ENCODE data around the gene CHST11.
"Not testable (repeated sequence)": the region's sequence is repeated elsewhere in the genome, so short reads cannot be mapped to it uniquely, and the experiment has no call there.

The CHST11 gene

GRCh38 chr12:104729610-104730446 is 273.1 kb downstream of the CHST11 start:
- DNase-seq (ENCODE audit: extremely low read depth in 1 of 2, low read depth in 1 of 2) = no peak

GRCh38 chr12:104730763-104731162 is 274.0 kb downstream of the CHST11 start:
- no peak for DNase-seq (ENCODE audit: extremely low read depth in 1 of 2, low read depth in 1 of 2)

GRCh38 chr12:104733717-104734175 is 277.0 kb downstream of the CHST11 start:
- DNase-seq (ENCODE audit: extremely low read depth in 1 of 2, low read depth in 1 of 2) = no peak

GRCh38 chr12:104734541-104735095 is 277.9 kb downstream of the CHST11 start:
- no peak for DNase-seq (ENCODE audit: extremely low read depth in 1 of 2, low read depth in 1 of 2)

DNA sequence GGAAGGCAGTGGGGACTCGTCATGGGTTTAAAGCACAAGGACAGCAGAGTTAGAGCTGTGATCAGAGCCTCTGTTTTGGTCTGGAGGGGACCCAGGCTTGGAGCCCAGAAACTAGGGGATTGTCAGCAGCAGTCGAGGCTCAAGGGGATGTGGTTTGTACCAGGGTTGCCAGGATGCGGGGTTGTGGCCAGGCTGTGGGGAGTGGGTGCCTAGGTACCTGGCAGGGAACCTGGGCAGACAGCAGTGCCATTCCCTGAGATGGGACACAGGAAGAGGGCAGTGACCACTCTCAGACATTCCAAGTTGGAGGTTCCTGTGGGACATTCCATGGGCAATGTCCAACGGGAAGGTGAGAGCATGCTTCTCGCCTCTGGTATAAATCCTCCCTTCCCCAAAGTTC is 279.1 kb downstream of the CHST11 start:
- no peak for DNase-seq (ENCODE audit: extremely low read depth in 1 of 2, low read depth in 1 of 2)

DNA sequence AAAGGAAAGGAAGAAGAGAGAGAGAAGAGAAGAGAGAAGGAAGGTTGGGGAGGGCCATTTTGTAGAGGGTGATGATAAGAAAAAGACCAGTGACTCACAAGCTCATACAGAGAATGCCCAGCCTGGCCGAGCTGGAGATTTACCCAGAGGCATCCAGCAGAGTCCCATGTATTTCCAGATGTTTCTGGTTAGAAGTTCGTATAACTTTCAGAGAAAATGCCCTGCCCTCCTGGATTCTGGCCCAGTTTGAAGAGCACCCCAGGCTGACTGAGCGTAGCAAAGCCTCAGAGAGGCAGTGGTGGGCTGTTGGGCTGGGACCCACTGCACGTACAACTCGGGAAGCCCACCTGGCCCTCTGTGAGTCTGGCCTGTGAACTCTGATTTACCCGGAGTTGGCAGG is 279.6 kb downstream of the CHST11 start:
- DNase-seq (ENCODE audit: extremely low read depth in 1 of 2, low read depth in 1 of 2) = no peak

DNA sequence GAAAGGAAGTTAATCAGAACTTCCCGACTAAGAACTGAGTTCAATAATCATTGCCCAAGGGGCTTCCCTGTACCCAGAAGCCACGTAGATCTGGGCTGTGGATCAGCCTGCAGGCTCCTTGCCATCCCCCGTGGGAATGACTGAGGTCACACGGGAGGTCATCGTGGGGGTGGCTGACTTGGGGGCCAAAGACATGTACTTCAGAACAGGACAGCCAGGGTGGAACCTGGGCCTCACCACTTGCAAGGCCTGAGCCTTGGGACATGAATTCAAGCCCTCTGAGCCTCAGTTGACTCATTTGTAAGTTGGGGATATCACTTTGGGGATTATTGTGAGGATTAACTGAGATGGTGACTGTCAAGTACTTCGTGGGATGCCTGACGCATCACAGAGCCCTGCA is 280.4 kb downstream of the CHST11 start:
- no peak for DNase-seq (ENCODE audit: extremely low read depth in 1 of 2, low read depth in 1 of 2)

GRCh38 chr12:104737791-104738301 is 281.1 kb downstream of the CHST11 start:
- DNase-seq (ENCODE audit: extremely low read depth in 1 of 2, low read depth in 1 of 2) = no peak

- no peak for DNase-seq (ENCODE audit: extremely low read depth in 1 of 2, low read depth in 1 of 2)
Measured at GRCh38 chr12:104738331-104738730, 281.6 kb downstream of the CHST11 start.

DNA sequence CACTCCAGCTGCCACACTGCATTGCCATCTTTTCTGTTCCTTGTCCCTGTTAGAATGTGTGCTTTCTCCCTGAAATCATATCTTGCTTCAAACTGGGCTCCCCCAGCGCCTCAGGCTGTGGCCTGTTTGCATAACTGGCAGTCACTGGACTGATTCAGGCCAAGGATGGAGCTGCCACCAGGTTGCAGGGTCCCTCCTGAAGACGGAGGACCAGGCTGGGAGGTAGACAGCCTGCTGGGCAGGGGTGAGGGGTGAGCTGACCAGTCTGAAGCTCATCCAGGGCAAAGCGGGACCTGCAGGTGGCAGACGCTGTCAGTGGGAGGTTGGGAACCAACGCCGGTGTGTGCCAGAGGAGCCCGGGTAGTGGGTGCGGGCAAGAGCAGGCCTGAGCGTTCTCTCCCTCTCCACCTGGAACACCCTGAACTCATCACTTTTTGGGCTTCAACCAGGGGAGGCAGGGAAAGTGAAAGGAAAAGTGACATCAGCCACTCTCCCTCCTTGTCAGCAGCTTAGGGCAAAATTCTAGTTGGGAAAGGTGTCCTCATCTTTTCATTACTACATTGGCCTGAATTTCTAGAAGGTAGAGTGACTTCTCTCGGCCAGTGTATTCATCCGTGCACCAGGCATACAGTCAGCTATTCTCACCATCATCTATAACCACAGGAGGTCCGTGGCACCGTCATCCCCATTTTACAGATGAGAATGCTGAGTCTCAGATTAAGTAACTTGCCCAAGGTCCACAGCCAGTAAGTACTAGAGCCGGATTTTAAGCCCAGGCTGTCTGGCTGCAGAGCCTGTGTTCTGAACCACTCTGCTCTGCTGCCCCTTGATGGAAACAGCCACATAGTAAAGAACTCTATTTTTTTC is 282.3 kb downstream of the CHST11 start:
- no peak for DNase-seq (ENCODE audit: extremely low read depth in 1 of 2, low read depth in 1 of 2)

DNA sequence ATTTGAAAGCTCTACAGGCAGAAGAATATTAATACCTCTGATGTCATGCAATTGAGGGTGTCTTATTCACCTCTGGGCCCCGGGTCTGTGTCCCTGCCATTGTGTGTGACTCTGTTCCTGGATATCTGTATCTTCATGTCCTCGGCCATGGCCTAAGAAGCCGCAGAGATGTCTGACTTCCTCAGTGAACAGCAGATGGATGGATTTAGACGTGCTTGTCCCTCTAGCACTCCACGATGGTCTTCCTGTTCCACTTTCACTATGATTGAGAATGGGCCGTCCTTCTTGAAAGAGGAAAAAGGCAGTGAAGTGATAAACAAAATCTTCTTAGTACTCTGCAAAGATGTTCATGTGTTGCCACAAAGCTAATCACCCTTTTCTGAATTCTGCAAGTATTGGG is 283.9 kb downstream of the CHST11 start:
- DNase-seq (ENCODE audit: extremely low read depth in 1 of 2, low read depth in 1 of 2) = no peak

GRCh38 chr12:104741077-104741476 is 284.3 kb downstream of the CHST11 start:
- no peak for DNase-seq (ENCODE audit: extremely low read depth in 1 of 2, low read depth in 1 of 2)

GRCh38 chr12:104741497-104742367 is 285.0 kb downstream of the CHST11 start:
- no peak for DNase-seq (ENCODE audit: extremely low read depth in 1 of 2, low read depth in 1 of 2)

DNA sequence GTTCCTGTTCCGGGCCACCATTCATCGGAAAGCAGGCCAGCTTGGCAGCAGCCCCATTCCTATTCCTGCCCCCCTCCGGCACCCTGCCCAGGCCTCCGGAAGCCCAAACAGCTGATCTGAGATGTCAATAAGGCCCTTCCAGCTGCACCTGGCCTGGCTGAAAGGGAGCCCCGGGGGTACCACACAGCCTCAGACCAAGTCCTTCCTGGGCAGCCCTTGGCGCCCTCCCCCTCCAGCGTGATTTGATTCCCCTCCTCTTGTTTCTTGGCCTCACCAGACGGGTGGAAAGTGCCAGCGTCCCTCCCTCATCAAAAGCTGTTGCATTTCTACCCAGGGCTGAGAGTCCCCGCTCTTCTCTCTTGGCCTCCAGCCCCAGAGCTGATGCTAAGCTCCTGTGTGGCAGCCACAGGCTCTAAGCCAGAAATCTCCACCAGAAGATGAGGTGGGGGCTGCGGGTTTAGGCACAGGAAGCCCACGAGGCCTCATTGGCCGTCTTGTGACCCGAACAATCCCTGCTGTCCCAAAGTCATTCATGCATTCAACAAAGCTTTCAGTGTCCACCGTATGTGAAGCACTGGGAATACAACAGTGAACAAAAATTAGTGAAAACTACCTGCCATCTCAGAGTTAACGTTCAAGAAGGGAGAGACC is 285.9 kb downstream of the CHST11 start:
- no peak for DNase-seq (ENCODE audit: extremely low read depth in 1 of 2, low read depth in 1 of 2)

DNA sequence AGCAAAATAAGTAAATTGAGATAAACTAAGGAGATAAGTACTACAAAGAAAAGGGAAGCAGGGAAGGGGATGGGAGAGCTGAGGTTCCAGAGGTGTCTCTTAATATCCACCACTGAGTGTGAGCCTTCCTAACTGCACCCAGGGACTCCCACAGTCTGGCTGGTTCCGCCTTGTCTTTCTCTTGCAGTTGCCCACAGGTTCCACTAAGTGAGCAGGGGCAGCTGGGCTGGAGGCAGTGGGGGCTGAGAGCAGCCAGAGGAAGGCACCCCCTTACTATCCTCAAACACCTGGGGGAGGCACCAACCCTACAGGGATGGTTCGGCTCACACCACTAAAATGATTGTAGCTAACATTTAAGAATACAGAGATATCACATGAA is 286.4 kb downstream of the CHST11 start:
- no peak for DNase-seq (ENCODE audit: extremely low read depth in 1 of 2, low read depth in 1 of 2)

DNA sequence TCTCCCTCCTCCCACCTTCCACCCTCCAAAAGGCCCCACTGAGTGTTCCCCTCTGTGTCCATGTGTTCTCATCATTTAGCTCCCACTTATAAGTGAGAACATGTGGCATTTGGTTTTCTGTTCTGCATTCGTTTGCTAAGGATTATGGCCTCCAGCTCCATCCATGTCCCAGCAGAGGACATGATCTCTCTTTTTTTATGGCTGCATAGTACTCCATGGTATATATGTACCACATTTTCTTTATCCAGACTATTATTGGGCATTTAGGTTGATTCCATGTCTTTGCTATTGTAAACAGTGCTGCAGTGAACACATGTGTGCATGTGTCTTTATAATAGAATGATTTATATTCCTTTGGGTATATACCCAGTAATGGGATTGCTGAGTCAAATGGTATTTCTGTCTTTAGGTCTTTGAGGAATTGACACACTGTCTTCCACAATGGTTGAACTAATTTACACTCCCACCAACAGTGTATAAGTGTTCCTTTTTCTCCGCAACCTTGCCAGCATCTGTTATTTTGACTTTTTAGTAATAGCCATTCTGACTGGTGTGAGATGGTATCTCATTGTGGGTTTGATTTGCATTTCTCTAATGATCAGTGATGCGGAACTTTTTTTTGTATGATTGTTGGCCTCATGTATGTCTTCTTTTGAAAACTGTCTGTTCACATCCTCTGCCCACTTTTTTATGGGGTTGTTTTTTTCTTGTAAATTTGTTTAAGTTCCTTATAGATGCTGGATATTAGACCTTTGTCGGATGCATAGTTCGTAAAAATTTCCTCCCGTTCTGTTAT is 287.2 kb downstream of the CHST11 start:
- not testable (repeated sequence) for DNase-seq (ENCODE audit: extremely low read depth in 1 of 2, low read depth in 1 of 2)

GRCh38 chr12:104746467-104747088 is 289.8 kb downstream of the CHST11 start:
- DNase-seq (ENCODE audit: extremely low read depth in 1 of 2, low read depth in 1 of 2) = no peak

GRCh38 chr12:104747330-104747729 is 290.6 kb downstream of the CHST11 start:
- DNase-seq (ENCODE audit: extremely low read depth in 1 of 2, low read depth in 1 of 2) = no peak

DNA sequence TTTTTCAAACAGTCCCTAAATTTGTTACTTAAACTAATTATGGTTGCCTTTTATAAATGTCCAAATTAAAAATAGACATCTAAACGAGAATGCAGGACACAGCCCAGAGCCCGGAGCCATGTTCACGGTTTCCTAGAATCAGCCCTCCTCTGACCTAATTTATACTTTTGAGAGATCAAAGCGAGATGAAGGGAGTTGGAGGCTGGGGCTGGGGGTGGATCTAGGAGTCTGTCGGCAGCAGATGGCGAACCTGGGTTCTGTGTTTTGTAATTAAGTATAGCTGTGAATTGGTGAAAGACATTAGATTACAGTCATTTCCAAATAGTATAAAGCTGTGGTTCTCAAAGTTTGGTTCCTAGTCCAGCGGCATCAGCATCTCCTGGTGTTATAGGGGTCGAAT is 291.2 kb downstream of the CHST11 start:
- DNase-seq (ENCODE audit: extremely low read depth in 1 of 2, low read depth in 1 of 2) = no peak
